ENCODE measurements around the gene GNB2.
"Not testable (repeated sequence)": the region's sequence is repeated elsewhere in the genome, so short reads cannot be mapped to it uniquely, and the experiment has no call there.

GNB2 gene

GRCh38 chr7:100673302-100673941 lies at the start of gene GNB2:
GNB2 (plus strand) TSS chr7:100673740; CDS start chr7:100676266, 2,526 bp downstream.
- peak; percentile 99 for DNase-seq

- DNase-seq: no peak
These were observed 49.4 kb upstream of the GNB2 start for GRCh38 chr7:100623951-100624824.

GRCh38 chr7:100626055-100626454 lies 47.5 kb upstream of the GNB2 start:
- no peak for DNase-seq

- peak; percentile 87 for DNase-seq
These were observed 46.9 kb upstream of the GNB2 start for GRCh38 chr7:100626530-100627237.

GRCh38 chr7:100627238-100627549 lies 46.3 kb upstream of the GNB2 start:
- no peak for DNase-seq

- peak; percentile 39 for DNase-seq
These were observed 44.3 kb upstream of the GNB2 start for GRCh38 chr7:100629117-100629716.

GRCh38 chr7:100630066-100630465 lies 43.5 kb upstream of the GNB2 start:
- DNase-seq: no peak

- DNase-seq: peak; percentile 30
These were observed 40.4 kb upstream of the GNB2 start for GRCh38 chr7:100632951-100633717.

- no peak for DNase-seq
These were observed 33.5 kb upstream of the GNB2 start for GRCh38 chr7:100639995-100640516.

- no peak for DNase-seq
These were observed 32.8 kb upstream of the GNB2 start for GRCh38 chr7:100640517-100641440.

GRCh38 chr7:100641463-100641859 lies 32.1 kb upstream of the GNB2 start, which contains the start of gene TFR2:
TFR2 (minus strand) TSS chr7:100641552; CDS start chr7:100641509, 43 bp downstream.
- no peak for DNase-seq

GRCh38 chr7:100641860-100642533 lies 31.5 kb upstream of the GNB2 start:
- DNase-seq: no peak

- DNase-seq: no peak
These were observed 31.0 kb upstream of the GNB2 start for GRCh38 chr7:100642534-100642907.

GRCh38 chr7:100649826-100650565 lies 23.5 kb upstream of the GNB2 start:
- no peak for DNase-seq

- no peak for DNase-seq
These were observed 18.4 kb upstream of the GNB2 start for GRCh38 chr7:100654908-100655831.

- peak; percentile 22 for DNase-seq
These were observed 17.4 kb upstream of the GNB2 start, which contains the start of gene ACTL6B for GRCh38 chr7:100655908-100656674. ACTL6B (minus strand) TSS chr7:100656448; CDS start chr7:100656354, 94 bp downstream.

GRCh38 chr7:100662194-100662776 lies 11.3 kb upstream of the GNB2 start:
- DNase-seq: not testable (repeated sequence)

Data from EL (cell line).